CD4-positive, alpha-beta T cell (primary cell): ENCODE measurements around the gene AIFM3. TPM values are rescaled to one million over a fixed set of nuclear protein-coding genes. Genes with fewer than 3 reads are reported as not detected.

ENCODE experiments used
- ATAC-seq: fragments of 200-7000 bp; cut with Tn5 transposase; one replicate; pipeline ENCODE4 v1.10.0; 2022; ENCODE audit warnings: mild to moderate bottlenecking; ENCODE audit not compliant: poor library complexity
- CTCF ChIA-PET: fragments of 350-600 bp; sonication (Branson Sonifier 250); formaldehyde crosslinking; loops from one replicate; lab custom pipeline; 2021; ENCODE audit warnings: antibody characterized with exemption, inconsistent platforms; lab: Charles Lee
- POLR2A ChIA-PET: fragments of 350-600 bp; sonication (Branson Sonifier 250); formaldehyde crosslinking; loops from one replicate; lab custom pipeline; 2021; ENCODE audit warnings: antibody characterized with exemption, inconsistent platforms; lab: Charles Lee
- DNase-seq, 14 experiments: peaks; one replicate each; pipeline ENCODE4 v3.0.0-alpha.2; 2013 to 2020; ENCODE audit warnings: mixed read lengths in 2 of 14
- H3K27ac ChIP-seq, 2 donors: one replicate each; pipeline versions ENCODE4 v1.5.1 to v1.7.0; 2013; ENCODE audit warnings: low read length in 2 of 2, low read depth in 1 of 2, mild to moderate bottlenecking in 1 of 2
- H3K27me3 ChIP-seq, 2 experiments: 1 replicate in 1 of 2; 2 replicates in 1 of 2; pipeline versions ENCODE4 v1.6.1 to v1.7.0; 2013; ENCODE audit warnings: low read length in 2 of 2, control low read depth in 1 of 2, mild to moderate bottlenecking in 1 of 2, moderate library complexity in 1 of 2; ENCODE audit not compliant: insufficient read depth in 2 of 2, control insufficient read depth in 1 of 2
- H3K36me3 ChIP-seq: one replicate; pipeline ENCODE4 v1.6.1; 2013; ENCODE audit warnings: low read length, control low read depth; ENCODE audit not compliant: insufficient read depth
- H3K4me1 ChIP-seq: one replicate; pipeline ENCODE4 v1.6.1; 2013; ENCODE audit warnings: low read length, control low read depth; ENCODE audit not compliant: insufficient read depth
- H3K4me3 ChIP-seq: one replicate; pipeline ENCODE4 v1.5.1; 2013; ENCODE audit warnings: mild to moderate bottlenecking, low read length, moderate library complexity
- H3K9me3 ChIP-seq, 2 experiments: 1 replicate in 1 of 2; 2 replicates in 1 of 2; pipeline versions ENCODE4 v1.6.1 to v1.7.0; 2013; ENCODE audit warnings: low read length in 2 of 2, mild to moderate bottlenecking in 2 of 2, control low read depth in 1 of 2, moderate library complexity in 1 of 2; ENCODE audit not compliant: control insufficient read depth in 1 of 2, insufficient read depth in 1 of 2
- H3K27ac Mint-ChIP-seq: one replicate; pipeline ENCODE4 v1.8.0; 2020; ENCODE audit warnings: mixed read lengths
- H3K27me3 Mint-ChIP-seq: one replicate; pipeline ENCODE4 v1.8.0; 2021; ENCODE audit warnings: mixed read lengths
- H3K36me3 Mint-ChIP-seq: one replicate; pipeline ENCODE4 v1.8.0; 2021; ENCODE audit warnings: low read depth, mixed read lengths
- H3K4me1 Mint-ChIP-seq: one replicate; pipeline ENCODE4 v1.8.0; 2021; ENCODE audit warnings: low read depth, mixed read lengths
- H3K4me3 Mint-ChIP-seq: one replicate; pipeline ENCODE4 v1.8.0; 2020; ENCODE audit warnings: mild to moderate bottlenecking, mixed read lengths
- H3K9me3 Mint-ChIP-seq: one replicate; pipeline ENCODE4 v1.8.0; 2020; ENCODE audit warnings: mixed read lengths
- CTCF ChIP-seq: fragments of 200-600 bp; IDR thresholded peaks from one replicate; pipeline ENCODE4 v1.8.0; 2022; ENCODE audit warnings: antibody characterized with exemption, mild to moderate bottlenecking
- intact Hi-C, 2 experiments: fragments of 100-400 bp; cut with DNase I in 1 of 2; cut with micrococcal nuclease in 1 of 2; formaldehyde crosslinking; loops; one replicate each; pipeline versions ENCODE4 v1.15.1 to v1.9.0; 2023 to 2025; cut with DNase I, micrococcal nuclease
- total RNA-seq, 174 experiments: library from RNA in 2 of 174; stranded (reverse) in 2 of 174; gene quantifications; one replicate each; pipeline ENCODE4 v1.2.3 and lab custom pipeline; 2021 to 2026

AIFM3 gene
- total RNA-seq, 2 experiments from 2014 or later: 0.34 to 0.41 TPM

- no peaks in the 10 kb centered on the region for H3K27me3 Mint-ChIP-seq
- no peaks in the 10 kb centered on the region for H3K4me1 Mint-ChIP-seq
- ChIA-PET CTCF (no interaction called here), POLR2A (interaction anchor here (0.7 to 1.2 kb wide), 2 partner anchors 8 to 10 kb away, joined by 3 read pairs; partner anchors contain the start of gene LZTR1)
- Histone ChIP-seq H3K27me3 (no peaks in the 10 kb centered on the region), H3K27ac (no peak overlapping the region), H3K4me1 (peaks cover 11% of the 10 kb centered on the region), H3K9me3 (no peaks in the 10 kb centered on the region), H3K36me3 (peaks cover 66% of the 10 kb centered on the region), H3K4me3 (no peak overlapping the region)
- H3K4me3 Mint-ChIP-seq: no peak overlapping the region
- H3K27ac Mint-ChIP-seq: no peak overlapping the region
- intact Hi-C loops: loop anchor here in 1 of 2 experiments (5.0 kb wide), 1 partner anchor 52 kb away; no protein-coding TSS in a partner anchor
- peaks cover 26% of the 10 kb centered on the region for H3K36me3 Mint-ChIP-seq
- no peak for DNase-seq
- no peak for ATAC-seq
- H3K9me3 Mint-ChIP-seq: no peaks in the 10 kb centered on the region
- TF ChIP-seq CTCF: no peak
These were observed 23.4 kb downstream of the AIFM3 start for GRCh38 chr22:20990184-20991180.

GRCh38 chr22:20991252-20992055 is 24.4 kb downstream of the AIFM3 start:
- no peaks in the 10 kb centered on the region for H3K9me3 Mint-ChIP-seq
- Histone ChIP-seq H3K4me1 (peaks cover 11% of the 10 kb centered on the region), H3K36me3 (peaks cover 69% of the 10 kb centered on the region), H3K27me3 (no peaks in the 10 kb centered on the region), H3K27ac (no peak overlapping the region), H3K9me3 (no peaks in the 10 kb centered on the region), H3K4me3 (no peak overlapping the region)
- ChIA-PET POLR2A (interaction anchor here (0.7 kb wide), 1 partner anchor 9 kb away, joined by 3 read pairs; the partner anchor contains the start of gene LZTR1), CTCF (no interaction called here)
- H3K4me1 Mint-ChIP-seq: no peaks in the 10 kb centered on the region
- intact Hi-C loops: loop anchor here in 1 of 2 experiments (5.0 kb wide), 1 partner anchor 51 kb away; no protein-coding TSS in a partner anchor
- H3K27me3 Mint-ChIP-seq: no peaks in the 10 kb centered on the region
- H3K36me3 Mint-ChIP-seq: peaks cover 30% of the 10 kb centered on the region
- H3K27ac Mint-ChIP-seq: no peak overlapping the region
- DNase-seq (no peak), ATAC-seq (no peak)
- H3K4me3 Mint-ChIP-seq: no peak overlapping the region
- no peak for TF ChIP-seq CTCF

GRCh38 chr22:20992056-20992442 is 25.0 kb downstream of the AIFM3 start:
- Mint-ChIP-seq H3K4me3 (no peak overlapping the region), H3K36me3 (peaks cover 27% of the 10 kb centered on the region), H3K9me3 (no peaks in the 10 kb centered on the region), H3K27ac (no peak overlapping the region), H3K4me1 (no peaks in the 10 kb centered on the region), H3K27me3 (no peaks in the 10 kb centered on the region)
- DNase-seq (no peak), ATAC-seq (no peak)
- no peak for TF ChIP-seq CTCF
- intact Hi-C loops: loop anchor here in 1 of 2 experiments (5.0 kb wide), 1 partner anchor 50 kb away; no protein-coding TSS in a partner anchor
- Histone ChIP-seq H3K27ac (no peak overlapping the region), H3K4me1 (peaks cover 11% of the 10 kb centered on the region), H3K27me3 (no peaks in the 10 kb centered on the region), H3K4me3 (no peak overlapping the region), H3K9me3 (no peaks in the 10 kb centered on the region), H3K36me3 (peaks cover 69% of the 10 kb centered on the region)
- POLR2A ChIA-PET: no interaction called here
- CTCF ChIA-PET: no interaction called here
